Nephron progenitor cell (in vitro differentiated cells): ENCODE data around the gene SH3BP4.
A peak's percentile ranks its signal among the peaks of the same experiment; 100 is the strongest.
"Not testable (repeated sequence)": the region's sequence is repeated elsewhere in the genome, so short reads cannot be mapped to it uniquely, and the experiment has no call there.

Experiments
- DNase-seq: peaks from one replicate; pipeline ENCODE4 v3.0.0; 2021
- H3K27ac Mint-ChIP-seq: 2 replicates; pipeline ENCODE4 v1.8.0; 2021; ENCODE audit warnings: mild to moderate bottlenecking, moderate library complexity, mixed read lengths
- H3K27me3 Mint-ChIP-seq: 2 replicates; pipeline ENCODE4 v1.8.0; 2021; ENCODE audit warnings: mild to moderate bottlenecking, low read depth, mixed read lengths; ENCODE audit not compliant: poor library complexity
- H3K36me3 Mint-ChIP-seq: 2 replicates; pipeline ENCODE4 v1.8.0; 2021; ENCODE audit warnings: low read depth, mixed read lengths
- H3K4me1 Mint-ChIP-seq: 2 replicates; pipeline ENCODE4 v1.8.0; 2021; ENCODE audit warnings: mixed read lengths
- H3K4me3 Mint-ChIP-seq: 2 replicates; pipeline ENCODE4 v1.8.0; 2021; ENCODE audit warnings: mild to moderate bottlenecking, moderate library complexity, mixed read lengths
- H3K9me3 Mint-ChIP-seq: 2 replicates; pipeline ENCODE4 v1.8.0; 2021; ENCODE audit warnings: mild to moderate bottlenecking, moderate library complexity, mixed read lengths
- CTCF ChIP-seq: fragments of 200-600 bp; sonication (generic); IDR thresholded peaks from 2 replicates; pipeline ENCODE4 v1.5.0; 2021; ENCODE audit warnings: antibody characterized with exemption

The SH3BP4 gene

GRCh38 chr2:235010117-235010714 lies 58.4 kb downstream of the SH3BP4 start:
- no peak for DNase-seq
- no peak overlapping the region for H3K4me3 Mint-ChIP-seq
- no peak for TF ChIP-seq CTCF
- peaks cover 18% of the 10 kb centered on the region for H3K9me3 Mint-ChIP-seq
- no peak overlapping the region for H3K27ac Mint-ChIP-seq
- peaks cover 66% of the 10 kb centered on the region for H3K4me1 Mint-ChIP-seq
- H3K27me3 Mint-ChIP-seq: peaks cover 9% of the 10 kb centered on the region
- peaks cover 34% of the 10 kb centered on the region for H3K36me3 Mint-ChIP-seq

- Mint-ChIP-seq H3K9me3 (peaks cover 31% of the 10 kb centered on the region), H3K27ac (peak overlapping the region; percentile 49), H3K4me1 (peaks cover 53% of the 10 kb centered on the region), H3K4me3 (no peak overlapping the region), H3K36me3 (peaks cover 48% of the 10 kb centered on the region), H3K27me3 (peaks cover 9% of the 10 kb centered on the region)
- no peak for TF ChIP-seq CTCF
- no peak for DNase-seq
Measured at GRCh38 chr2:235011607-235011928, 59.8 kb downstream of the SH3BP4 start.

- Mint-ChIP-seq H3K4me3 (no peak overlapping the region), H3K27ac (peak overlapping the region; percentile 49), H3K4me1 (peaks cover 52% of the 10 kb centered on the region), H3K27me3 (peaks cover 9% of the 10 kb centered on the region), H3K36me3 (peaks cover 52% of the 10 kb centered on the region), H3K9me3 (peaks cover 34% of the 10 kb centered on the region)
- no peak for TF ChIP-seq CTCF
- DNase-seq: peak; percentile 51
Measured at GRCh38 chr2:235011929-235012631, 60.3 kb downstream of the SH3BP4 start.

GRCh38 chr2:235017441-235017840 lies 65.6 kb downstream of the SH3BP4 start:
- peaks cover 9% of the 10 kb centered on the region for H3K27me3 Mint-ChIP-seq
- H3K27ac Mint-ChIP-seq: no peak overlapping the region
- H3K4me3 Mint-ChIP-seq: no peak overlapping the region
- H3K4me1 Mint-ChIP-seq: peaks cover 41% of the 10 kb centered on the region
- no peak for DNase-seq
- H3K9me3 Mint-ChIP-seq: peaks cover 33% of the 10 kb centered on the region
- TF ChIP-seq CTCF: no peak
- peaks cover 60% of the 10 kb centered on the region for H3K36me3 Mint-ChIP-seq

- peaks cover 33% of the 10 kb centered on the region for H3K9me3 Mint-ChIP-seq
- no peak overlapping the region for H3K4me3 Mint-ChIP-seq
- peaks cover 32% of the 10 kb centered on the region for H3K4me1 Mint-ChIP-seq
- peaks cover 53% of the 10 kb centered on the region for H3K36me3 Mint-ChIP-seq
- TF ChIP-seq CTCF: no peak
- peaks cover 4% of the 10 kb centered on the region for H3K27me3 Mint-ChIP-seq
- no peak for DNase-seq
- H3K27ac Mint-ChIP-seq: no peak overlapping the region
Measured at GRCh38 chr2:235018838-235019237, 67.0 kb downstream of the SH3BP4 start.

GRCh38 chr2:235020141-235020540 lies 68.3 kb downstream of the SH3BP4 start:
- peaks cover 45% of the 10 kb centered on the region for H3K4me1 Mint-ChIP-seq

More at GRCh38 chr2:235020141-235020540, 68.3 kb downstream of the SH3BP4 start:
- not testable (repeated sequence) for H3K27me3 Mint-ChIP-seq, H3K27ac Mint-ChIP-seq, H3K4me3 Mint-ChIP-seq, DNase-seq
- Mint-ChIP-seq H3K9me3 (peaks cover 21% of the 10 kb centered on the region), H3K36me3 (peaks cover 44% of the 10 kb centered on the region)
